HCT116 (cell line): ENCODE results near the gene PLEKHG5. TPM values are rescaled to one million over a fixed set of nuclear protein-coding genes. Genes with fewer than 3 reads are reported as not detected.

Experiments used
- ATAC-seq: fragments of 200-7000 bp; cut with Tn5 transposase; 2 replicates; pipeline ENCODE4 v1.9.1; 2020; ENCODE audit warnings: mild to moderate bottlenecking, moderate library complexity
- BruUV-seq: library from RNA; stranded (reverse); fragments of 400-500 nt; replicated peaks from 2 replicates; lab custom pipeline; 2021; lab: Mats Ljungman, UMichigan
- CTCF ChIA-PET: fragments of 300-600 bp; sonication (Branson Sonifier 250); formaldehyde crosslinking; loops from one replicate; lab custom pipeline; 2021; ENCODE audit warnings: antibody characterized with exemption; lab: Charles Lee
- POLR2A ChIA-PET: fragments of 300-600, 350-600 bp; sonication (Branson Sonifier 250); formaldehyde crosslinking; loops from one replicate; lab custom pipeline; 2021; ENCODE audit warnings: antibody characterized with exemption; lab: Charles Lee
- RAD21 ChIA-PET, 2 experiments: fragments of 300-600 bp; sonication (Branson Sonifier 250); formaldehyde crosslinking; loops; one replicate each; lab custom pipeline; 2023; ENCODE audit warnings: low total read pairs in 2 of 2; ENCODE audit not compliant: uncharacterized antibody in 2 of 2, unreplicated experiment in 2 of 2, low non-redundant PET in 1 of 2; lab: Charles Lee
- DNase-seq: peaks from one replicate; pipeline ENCODE4 v3.0.0-alpha.2; 2010; ENCODE audit warnings: low read depth, low spot score
- H2AFZ ChIP-seq: fragments of 200-600 bp; shearing (Covaris generic), sonication (generic); 2 replicates; pipeline ENCODE4 v1.6.1; 2017; ENCODE audit warnings: low read depth, mixed run types, mixed read lengths, antibody characterized with exemption, low read length; ENCODE audit not compliant: poor library complexity, severe bottlenecking
- H3K27ac ChIP-seq: 2 replicates; pipeline ENCODE4 v1.5.1; 2012; ENCODE audit warnings: low read depth, low read length
- H3K27me3 ChIP-seq: fragments of 200-600 bp; sonication (generic); 2 replicates; pipeline ENCODE4 v1.6.1; 2016; ENCODE audit warnings: mixed run types, low read length, mixed read lengths; ENCODE audit not compliant: insufficient read depth
- H3K36me3 ChIP-seq, 2 experiments: fragments of 200-500 bp in 1 of 2; fragments of 200-600 bp in 1 of 2; sonication (Bioruptor generic) in 1 of 2; sonication (generic) in 1 of 2; 2 replicates each; pipeline versions ENCODE4 v1.5.1 to v1.6.1; 2014 to 2016; ENCODE audit warnings: low read length in 2 of 2, inconsistent platforms in 1 of 2, mixed read lengths in 1 of 2, mixed run types in 1 of 2; ENCODE audit not compliant: insufficient read depth in 2 of 2, control insufficient read depth in 1 of 2
- H3K4me1 ChIP-seq, 2 experiments: fragments of 200-600 bp in 1 of 2; sonication (generic) in 1 of 2; 2 replicates each; pipeline versions ENCODE4 v1.5.1 to v1.6.1; 2012 to 2017; ENCODE audit warnings: low read length in 2 of 2, inconsistent platforms in 1 of 2, mild to moderate bottlenecking in 1 of 2, mixed read lengths in 1 of 2, mixed run types in 1 of 2, moderate library complexity in 1 of 2; ENCODE audit not compliant: insufficient read depth in 2 of 2, control insufficient read depth in 1 of 2
- H3K4me2 ChIP-seq: fragments of 200-600 bp; sonication (generic); 2 replicates; pipeline ENCODE4 v1.6.1; 2017; ENCODE audit warnings: mixed run types, low read length, mixed read lengths
- H3K4me3 ChIP-seq, 2 experiments: fragments of 200-600 bp in 1 of 2; sonication (generic) in 1 of 2; replicated peaks in 1 of 2; 2 replicates each; pipeline ENCODE4 v1.5.1; 2011 to 2016; ENCODE audit warnings: low read length in 2 of 2, control low read depth in 1 of 2, low read depth in 1 of 2, mild to moderate bottlenecking in 1 of 2, mixed read lengths in 1 of 2, mixed run types in 1 of 2
- H3K79me2 ChIP-seq: fragments of 200-600 bp; sonication (generic); 2 replicates; pipeline ENCODE4 v1.6.1; 2017; ENCODE audit warnings: mild to moderate bottlenecking, mixed run types, low read length, moderate library complexity, mixed read lengths; ENCODE audit not compliant: insufficient read depth
- H3K9ac ChIP-seq: fragments of 200-600 bp; sonication (generic); 2 replicates; pipeline ENCODE4 v1.6.1; 2016; ENCODE audit warnings: low read length, mixed read lengths
- H3K9me2 ChIP-seq: fragments of 200-600 bp; sonication (generic), shearing (Covaris generic); 2 replicates; pipeline ENCODE4 v1.6.1; 2017; ENCODE audit warnings: mixed run types, mild to moderate bottlenecking, moderate library complexity; ENCODE audit not compliant: insufficient read depth
- H3K9me3 ChIP-seq, 2 experiments: fragments of 200-500 bp in 1 of 2; fragments of 200-600 bp in 1 of 2; sonication (Bioruptor generic) in 1 of 2; sonication (generic) in 1 of 2; 2 replicates each; pipeline ENCODE4 v1.6.1; 2014 to 2017; ENCODE audit warnings: low read length in 2 of 2, mixed read lengths in 2 of 2, inconsistent platforms in 1 of 2, low read depth in 1 of 2, mild to moderate bottlenecking in 1 of 2, mixed run types in 1 of 2, moderate library complexity in 1 of 2; ENCODE audit not compliant: control insufficient read depth in 1 of 2, insufficient read depth in 1 of 2
- H4K20me1 ChIP-seq: fragments of 200-600 bp; sonication (generic), shearing (Covaris generic); 2 replicates; pipeline ENCODE4 v1.6.1; 2017; ENCODE audit warnings: mixed run types, mild to moderate bottlenecking, moderate library complexity; ENCODE audit not compliant: insufficient read depth
- CEBPB ChIP-seq: IDR thresholded peaks from 2 replicates; pipeline ENCODE4 v1.6.1; 2012; ENCODE audit warnings: low read depth
- CTCF ChIP-seq, 3 experiments: fragments of 200-600 bp in 1 of 3; sonication (generic) in 1 of 3; IDR thresholded peaks in 2 of 3; conservative IDR thresholded peaks in 1 of 3; 2 replicates each; pipeline ENCODE4 v1.5.1; 2012 to 2017; ENCODE audit warnings: low read depth in 2 of 3, low read length in 2 of 3, antibody characterized with exemption in 1 of 3, borderline replicate concordance in 1 of 3, control low read depth in 1 of 3, mild to moderate bottlenecking in 1 of 3, mixed read lengths in 1 of 3, mixed run types in 1 of 3, moderate library complexity in 1 of 3; ENCODE audit not compliant: insufficient read depth in 1 of 3
- ELF1 ChIP-seq: IDR thresholded peaks from 2 replicates; pipeline ENCODE4 v1.6.1; 2012; ENCODE audit warnings: low read depth, borderline replicate concordance
- POLR2A ChIP-seq: IDR thresholded peaks from 2 replicates; pipeline ENCODE4 v1.7.0; 2011; ENCODE audit warnings: borderline replicate concordance; ENCODE audit not compliant: insufficient read depth, insufficient read length; ENCODE audit errors: extremely low read depth
- RAD21 ChIP-seq: IDR thresholded peaks from 2 replicates; pipeline ENCODE4 v1.6.1; 2012; ENCODE audit warnings: low read depth, mild to moderate bottlenecking
- TCF7L2 ChIP-seq: IDR thresholded peaks from 2 replicates; pipeline ENCODE4 v1.7.0; 2011; ENCODE audit warnings: borderline replicate concordance, inconsistent platforms; ENCODE audit not compliant: insufficient read depth, insufficient read length; ENCODE audit errors: extremely low read depth
- YY1 ChIP-seq: IDR thresholded peaks from 2 replicates; pipeline ENCODE4 v1.6.1; 2011; ENCODE audit warnings: low read length, low read depth, moderate library complexity, mild to moderate bottlenecking; ENCODE audit not compliant: insufficient replicate concordance; ENCODE audit errors: extremely low read depth
- ZFX ChIP-seq: fragments of 450-650 bp; IDR thresholded peaks from 2 replicates; pipeline ENCODE4 v1.6.1; 2017
- ZNF274 ChIP-seq: fragments of 200-500 bp; sonication (Bioruptor generic); IDR thresholded peaks from 2 replicates; pipeline ENCODE4 v1.6.1; 2014; ENCODE audit warnings: mild to moderate bottlenecking, low read depth, low read length, inconsistent platforms
- intact Hi-C: fragments of 100-400 bp; cut with micrococcal nuclease; formaldehyde crosslinking; loops from 2 replicates; pipeline ENCODE4 v1.10.0; 2022
- total RNA-seq: library from RNA; stranded (reverse); gene quantifications from one replicate; pipeline ENCODE4 v1.2.1, GENCODE V29; 2021; ENCODE audit not compliant: unreplicated experiment

The PLEKHG5 gene
- total RNA-seq, 1 experiment from 2014 or later = 33.0 TPM

- intact Hi-C loops = no loop called here
- POLR2A ChIA-PET = no interaction called here
- CTCF ChIA-PET = interaction anchor here (0.7 kb wide), 1 partner anchor 10 kb away, joined by 3 read pairs; no protein-coding TSS in a partner anchor
These were observed 30.4 kb downstream of the PLEKHG5 start for GRCh38 chr1:6461051-6461530.

GRCh38 chr1:6460301-6461050 lies 31.0 kb downstream of the PLEKHG5 start:
- no peak for DNase-seq
- H3K9me3 ChIP-seq = no peaks in the 10 kb centered on the region
- TF ChIP-seq RAD21 (no peak), ZNF274 (no peak), CEBPB (no peak), TCF7L2 (no peak), YY1 (no peak), CTCF (IDR thresholded peaks at IDR 0.05 in 2 of 3, conservative IDR thresholded peaks at IDR 0.05 in 1 of 3; ENCODE audit: borderline replicate concordance in 1 of 3, insufficient read depth in 1 of 3, low read depth in 2 of 3, low read length in 2 of 3) (no peak), POLR2A (no peak), ELF1 (no peak)
- TF ChIP-seq, all 23 proteins: peak for 0
- intact Hi-C loops = no loop called here
- no peaks in the 10 kb centered on the region for H3K79me2 ChIP-seq
- RAD21 ChIA-PET = no interaction called here
- no peak for ATAC-seq
- TSS peak; percentile 20 for BruUV-seq
- CTCF ChIA-PET = no interaction called here
- H2AFZ ChIP-seq = no peak overlapping the region
- no peak overlapping the region for H3K9ac ChIP-seq
- no peak overlapping the region for H3K27ac ChIP-seq
- no peaks in the 10 kb centered on the region for H4K20me1 ChIP-seq
- no peaks in the 10 kb centered on the region for H3K9me2 ChIP-seq
- POLR2A ChIA-PET = interaction anchor here (0.7 kb wide), 1 partner anchor 57 kb away, joined by 4 read pairs; no protein-coding TSS in a partner anchor
- H3K36me3 ChIP-seq = peaks cover 3 to 11% of the 10 kb centered on the region in 2 experiments; a peak in 1 of 4 replicates
- no peak overlapping the region for H3K4me3 ChIP-seq
- peaks cover 3 to 10% of the 10 kb centered on the region in 2 experiments; a peak in 3 of 4 replicates for H3K4me1 ChIP-seq
- no peaks in the 10 kb centered on the region for H3K27me3 ChIP-seq
- no peak overlapping the region for H3K4me2 ChIP-seq

More at GRCh38 chr1:6461051-6461530, 30.4 kb downstream of the PLEKHG5 start:
- no TSS peak for BruUV-seq
- Histone ChIP-seq H3K9ac (no peak overlapping the region), H3K9me3 (no peaks in the 10 kb centered on the region)
- no peak for TF ChIP-seq ZFX
- TF ChIP-seq, all 23 proteins: peak for 0
- ATAC-seq (no peak), DNase-seq (no peak)
- Histone ChIP-seq H3K36me3 (peaks cover 3 to 11% of the 10 kb centered on the region in 2 experiments; a peak in 1 of 4 replicates), H2AFZ (no peak overlapping the region), H3K4me1 (peaks cover 3 to 10% of the 10 kb centered on the region in 2 experiments; a peak in 3 of 4 replicates), H3K27ac (no peak overlapping the region), H3K9me2 (no peaks in the 10 kb centered on the region), H3K4me2 (no peak overlapping the region), H3K27me3 (no peaks in the 10 kb centered on the region), H3K79me2 (no peaks in the 10 kb centered on the region), H3K4me3 (no peak overlapping the region), H4K20me1 (no peaks in the 10 kb centered on the region)
- RAD21 ChIA-PET = no interaction called here
